HG03159 (cell line): ENCODE results near the gene RASA2.
"Not testable (repeated sequence)": the region's sequence is repeated elsewhere in the genome, so short reads cannot be mapped to it uniquely, and the experiment has no call there.

Experiments used
- ATAC-seq: cut with Tn5 transposase; IDR thresholded peaks from one replicate; pipeline ENCODE4 v1.9.1; 2021; ENCODE audit warnings: mild to moderate bottlenecking, moderate library complexity; ENCODE audit not compliant: unreplicated experiment

The RASA2 gene

DNA sequence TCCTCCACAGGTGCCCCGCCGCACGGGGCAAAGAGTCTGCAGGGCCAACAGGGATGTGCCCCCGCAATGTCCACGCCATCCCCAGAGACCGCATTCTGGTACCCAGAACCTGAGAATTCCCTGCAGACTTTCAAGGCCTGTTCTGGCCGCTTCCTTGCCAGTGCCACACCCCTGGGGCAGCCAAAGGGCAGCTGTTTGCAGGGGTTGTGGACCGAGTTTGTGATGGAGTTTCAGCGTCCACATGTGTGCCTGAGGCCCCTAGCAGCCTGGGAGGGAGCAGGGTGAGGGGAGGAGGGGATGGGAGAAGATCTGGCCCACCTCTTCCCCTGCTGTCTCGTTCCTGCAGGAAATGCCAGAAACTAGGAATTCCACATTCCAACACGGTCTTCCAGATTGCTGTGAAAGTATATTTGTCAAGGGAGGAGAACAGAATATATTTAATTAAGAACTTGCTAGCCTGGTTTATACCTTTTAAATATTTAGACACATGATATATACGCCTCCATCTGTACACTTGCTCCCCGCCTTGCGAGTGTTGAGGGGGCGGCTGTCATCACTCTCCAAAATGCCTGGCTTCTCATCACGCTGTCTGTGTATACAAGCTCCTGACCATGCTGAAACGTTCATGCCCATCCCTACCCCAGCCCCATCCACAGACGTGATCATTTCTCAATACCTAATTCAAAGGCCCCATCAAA lies 31.1 kb upstream of the RASA2 start:
- ATAC-seq: no peak

DNA sequence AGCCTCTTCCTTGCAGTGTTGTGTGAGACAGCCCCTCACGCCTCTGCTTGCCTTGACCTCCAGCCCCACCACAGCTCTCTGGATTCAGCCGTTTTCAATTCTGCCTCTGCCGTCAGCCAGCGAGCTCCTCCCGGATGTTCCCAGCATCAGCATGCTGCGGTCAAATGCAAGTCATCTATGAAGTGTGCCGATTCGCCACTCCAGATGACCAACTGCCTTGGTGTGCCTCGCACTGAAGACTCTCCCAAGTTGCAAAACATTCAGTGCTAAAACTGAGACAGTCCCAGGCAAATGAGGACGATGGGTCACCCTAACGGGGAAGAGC lies 30.6 kb upstream of the RASA2 start:
- ATAC-seq: no peak

DNA sequence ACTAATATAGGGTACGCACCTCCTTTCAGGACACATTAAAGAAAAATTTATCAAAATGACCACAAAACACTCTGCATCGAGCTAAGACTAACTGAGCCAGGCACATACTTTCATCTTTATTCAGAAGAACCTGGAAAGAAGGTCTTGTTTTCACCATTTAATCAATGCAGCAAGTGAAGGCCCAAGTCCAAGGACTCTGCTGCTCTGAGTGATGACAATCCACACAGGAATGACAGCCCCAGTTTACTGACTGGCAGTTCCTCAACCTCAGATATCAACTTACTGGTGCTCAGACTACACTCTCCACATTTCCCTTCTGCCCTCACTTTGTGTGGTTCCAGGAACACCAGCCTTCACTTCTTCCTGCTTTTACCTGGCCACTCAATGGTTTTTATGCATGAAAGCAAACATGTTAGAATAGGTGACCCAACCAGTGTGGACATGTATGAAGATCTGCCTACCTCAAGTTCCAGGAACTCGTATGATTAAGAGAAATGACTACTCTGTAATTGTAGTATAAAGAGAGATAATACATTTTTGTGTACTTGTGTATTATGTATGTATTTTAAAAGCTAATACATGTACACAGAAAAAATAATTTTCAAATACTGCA lies 29.1 kb upstream of the RASA2 start:
- ATAC-seq: no peak

- no peak for ATAC-seq
Observed at GRCh38 chr3:141459008-141459407, 27.8 kb upstream of the RASA2 start.

DNA sequence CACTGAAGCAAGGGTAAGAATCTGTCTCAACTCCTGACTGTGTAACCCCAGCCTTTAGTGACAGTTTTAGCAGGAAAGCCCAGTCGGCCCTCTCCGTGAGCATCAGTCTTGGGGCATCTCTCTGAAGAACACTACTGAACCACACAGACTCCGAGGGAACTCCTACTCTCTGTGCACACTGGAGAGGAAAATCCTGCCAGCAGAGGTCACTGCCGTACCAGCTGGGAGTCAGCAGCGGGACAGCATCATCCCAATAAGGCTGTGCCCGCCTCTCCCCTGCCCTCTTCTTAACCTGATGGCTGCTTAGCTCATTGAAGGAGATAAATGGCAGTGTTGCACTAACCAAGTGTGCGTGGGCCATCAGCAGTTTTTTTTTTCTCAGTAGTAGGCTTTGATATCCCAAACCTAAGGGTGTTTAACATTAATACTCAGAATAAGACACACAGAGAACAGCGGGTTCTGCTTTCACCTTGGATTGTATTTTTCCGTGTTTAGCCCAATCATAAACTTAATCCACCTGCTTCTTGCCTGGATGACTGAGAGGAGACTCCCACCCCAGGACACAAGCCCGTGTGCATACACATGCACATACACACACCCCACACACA lies 26.6 kb upstream of the RASA2 start:
- ATAC-seq: peak; percentile 93

GRCh38 chr3:141462176-141462859 lies 24.5 kb upstream of the RASA2 start:
- no peak for ATAC-seq

DNA sequence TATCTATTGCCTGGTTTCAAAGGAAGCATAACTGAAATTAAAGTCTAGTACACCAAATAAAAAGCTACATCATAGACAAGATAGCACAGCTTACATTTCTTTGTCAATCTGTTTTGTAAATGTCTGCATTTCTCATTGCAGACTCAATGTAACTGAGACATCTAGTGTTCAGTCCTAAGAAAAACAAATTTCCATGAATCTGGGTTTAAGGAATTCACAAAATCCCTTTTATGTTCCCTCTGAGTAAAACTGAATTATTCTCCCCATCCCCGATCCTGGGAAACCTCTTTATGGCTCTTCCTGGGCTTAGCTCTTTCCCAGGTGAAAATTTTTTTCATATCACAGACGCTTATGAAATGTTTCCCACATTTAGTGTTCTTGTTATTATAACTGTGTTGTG lies 21.6 kb upstream of the RASA2 start:
- no peak for ATAC-seq

GRCh38 chr3:141466633-141467169 lies 20.1 kb upstream of the RASA2 start:
- ATAC-seq: no peak

GRCh38 chr3:141469720-141470119 lies 17.1 kb upstream of the RASA2 start:
- no peak for ATAC-seq

- no peak for ATAC-seq
Observed at GRCh38 chr3:141471160-141471559, 15.7 kb upstream of the RASA2 start.

- no peak for ATAC-seq
Observed at GRCh38 chr3:141476033-141476432, 10.8 kb upstream of the RASA2 start.

DNA sequence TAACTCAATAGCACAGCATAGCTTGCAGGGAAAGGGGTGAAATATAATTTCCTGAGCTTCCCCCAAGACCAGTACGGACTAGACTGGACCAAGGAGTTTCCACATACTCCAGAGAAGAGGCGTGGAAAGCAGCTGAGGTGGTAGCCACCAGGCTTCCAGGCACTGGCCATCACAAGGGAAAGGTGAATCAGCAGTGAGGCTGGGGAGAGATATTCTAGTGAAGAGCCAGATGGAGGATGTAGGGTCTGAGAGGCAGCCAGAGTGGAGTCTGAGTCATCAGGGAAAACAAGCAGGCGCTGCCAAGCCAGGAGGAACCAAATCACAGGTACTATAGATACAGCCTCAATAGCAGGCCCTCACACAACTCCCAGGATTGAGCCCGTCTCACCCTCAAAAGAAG lies 9.6 kb upstream of the RASA2 start:
- ATAC-seq: no peak

GRCh38 chr3:141478139-141478538 lies 8.7 kb upstream of the RASA2 start:
- ATAC-seq: no peak

DNA sequence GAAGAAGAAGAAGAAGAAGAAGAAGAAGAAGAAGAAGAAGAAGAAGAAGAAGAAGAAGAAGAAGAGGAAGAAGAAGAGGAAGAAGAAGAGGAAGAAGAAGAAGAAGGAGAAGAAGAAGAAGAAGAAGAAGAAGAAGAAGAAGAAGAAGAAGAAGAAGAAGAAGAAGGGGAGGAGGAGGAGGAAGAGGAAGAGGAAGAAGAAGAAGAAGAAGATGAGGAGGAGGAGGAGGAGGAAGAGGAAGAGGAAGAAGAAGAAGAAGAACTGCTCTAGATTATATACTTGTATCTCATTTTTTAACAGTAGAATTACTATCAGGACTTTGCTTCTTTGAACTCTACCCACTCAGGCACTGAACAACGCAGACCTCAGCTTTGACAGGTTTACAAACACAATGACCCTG lies 8.0 kb upstream of the RASA2 start:
- not testable (repeated sequence) for ATAC-seq

DNA sequence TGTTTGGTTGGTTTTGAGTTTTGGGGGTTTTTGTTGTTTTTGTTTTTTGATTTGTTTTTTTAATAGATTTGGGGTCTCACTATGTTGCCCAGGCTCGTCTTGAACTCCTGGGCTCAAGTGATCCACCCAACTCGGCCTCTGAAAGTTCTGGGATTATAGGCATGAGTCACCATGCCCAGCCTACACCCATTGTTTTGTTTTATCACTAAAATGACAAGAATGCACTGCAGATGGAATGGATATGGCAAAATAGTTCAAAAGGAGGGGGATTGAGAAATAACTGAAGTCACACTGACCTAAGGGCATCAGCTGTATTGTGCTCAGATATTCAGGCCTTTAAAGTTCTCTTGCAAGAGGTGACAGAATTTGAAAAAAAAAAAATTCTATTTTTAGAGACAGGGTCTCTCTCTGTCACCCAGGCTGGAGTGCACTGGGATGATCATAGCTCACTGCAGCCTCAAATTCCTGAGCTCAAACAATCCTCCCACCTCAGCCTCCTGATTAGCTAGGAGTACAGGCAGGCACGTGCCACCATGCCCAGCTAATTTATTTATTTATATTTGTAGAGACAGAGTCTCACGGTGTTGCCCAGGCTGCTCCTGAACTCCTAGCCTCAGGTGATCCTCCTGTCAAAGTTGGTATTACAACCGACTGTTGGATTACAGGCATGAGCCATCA lies 4.4 kb upstream of the RASA2 start:
- ATAC-seq: no peak

DNA sequence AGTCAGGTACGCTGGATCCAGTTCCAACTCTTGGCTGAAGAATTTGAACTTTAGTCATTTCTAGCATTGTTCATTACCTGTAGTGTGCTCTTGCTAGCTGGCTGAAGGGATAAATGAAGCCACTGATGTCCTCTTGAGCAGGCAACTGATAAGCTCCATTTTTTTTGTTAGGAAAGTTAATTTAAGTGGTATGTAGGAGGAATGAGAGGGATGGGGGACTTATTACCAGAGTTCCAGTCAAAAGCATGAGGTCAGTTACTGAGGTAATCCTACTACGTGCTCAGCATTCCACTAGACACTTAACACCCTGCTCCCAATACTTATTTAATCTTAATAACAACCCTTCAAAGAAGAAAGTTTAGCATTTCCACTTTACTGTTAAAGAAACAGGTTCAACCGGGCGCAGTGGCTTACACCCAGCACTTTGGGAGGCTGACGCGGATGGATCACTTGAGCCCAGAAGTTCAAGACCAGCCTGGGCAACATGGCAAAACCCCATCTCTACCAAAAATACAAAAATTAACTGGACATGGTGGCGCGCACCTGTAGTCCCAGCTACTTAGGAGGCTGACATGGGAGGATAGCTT lies 2.0 kb upstream of the RASA2 start:
- no peak for ATAC-seq

DNA sequence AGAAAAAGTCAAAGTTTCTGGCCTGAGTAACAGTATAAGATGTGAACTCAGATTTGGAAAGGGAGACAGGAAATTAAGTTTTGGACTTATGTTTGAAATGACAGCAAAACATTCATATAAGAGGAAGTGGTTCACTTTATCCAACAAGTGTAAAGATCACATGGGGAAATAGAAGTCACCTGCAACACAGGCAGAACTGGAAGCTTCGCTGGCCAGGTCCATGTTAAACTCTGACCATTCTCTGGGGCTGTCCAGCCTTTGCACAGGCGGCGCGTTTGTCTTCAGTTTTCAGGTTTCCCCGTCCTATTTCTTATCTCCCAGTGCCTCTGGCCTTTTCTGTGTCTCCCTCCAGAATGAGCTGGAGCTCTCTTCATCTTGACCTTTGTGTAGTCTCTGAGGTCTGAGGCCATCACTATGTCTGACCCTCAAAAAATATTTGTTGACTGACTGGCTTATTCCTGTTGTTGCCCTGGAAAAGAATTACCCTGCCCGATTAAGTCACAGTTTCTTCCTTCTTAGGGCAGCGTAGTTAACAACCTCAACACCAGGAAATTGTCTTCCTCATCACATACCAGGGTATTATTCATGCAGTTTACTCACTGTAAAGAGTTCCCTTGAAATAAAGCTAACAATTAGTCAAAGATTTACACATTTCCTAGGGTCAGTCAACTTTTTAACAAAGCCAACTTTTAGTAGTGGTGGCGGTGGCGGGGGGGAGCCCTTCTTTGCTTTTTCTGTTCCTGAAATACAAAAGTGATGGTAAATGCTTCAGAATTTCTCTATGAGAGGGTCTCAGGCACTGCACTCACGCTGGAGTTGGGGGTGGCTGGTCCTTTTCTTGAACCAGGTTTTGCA lies 959 bp upstream of the RASA2 start:
- no peak for ATAC-seq

GRCh38 chr3:141486496-141486745 lies 406 bp upstream of the RASA2 start:
- no peak for ATAC-seq

GRCh38 chr3:141487521-141488252 lies 860 bp downstream of the RASA2 start:
- ATAC-seq: peak; percentile 85

DNA sequence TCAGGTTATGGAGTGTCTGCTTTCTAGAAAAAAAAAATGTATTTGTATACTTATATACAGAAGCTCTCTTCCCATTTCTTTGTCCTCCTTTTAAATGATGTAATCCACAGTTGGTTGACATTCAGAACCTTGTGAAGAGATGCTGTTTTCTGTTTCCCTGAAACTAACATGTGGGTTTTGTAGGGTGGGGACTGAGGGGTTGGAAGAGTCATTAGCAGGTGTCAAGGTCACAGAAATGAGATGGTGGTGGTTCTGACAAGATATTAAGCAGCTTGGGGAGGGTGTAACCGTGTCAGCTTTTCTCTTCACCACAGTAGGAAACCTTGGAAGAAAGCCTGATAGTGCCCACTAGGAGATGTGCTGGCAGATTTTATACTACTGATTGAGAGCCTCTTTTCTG lies 2.4 kb downstream of the RASA2 start:
- no peak for ATAC-seq
